GM19238 (cell line): ENCODE measurements around the gene MED9.

Experiments
- DNase-seq: peaks from one replicate; pipeline ENCODE4 v3.0.0; 2011; ENCODE audit warnings: low spot score; ENCODE audit not compliant: insufficient read length

Gene MED9

DNA sequence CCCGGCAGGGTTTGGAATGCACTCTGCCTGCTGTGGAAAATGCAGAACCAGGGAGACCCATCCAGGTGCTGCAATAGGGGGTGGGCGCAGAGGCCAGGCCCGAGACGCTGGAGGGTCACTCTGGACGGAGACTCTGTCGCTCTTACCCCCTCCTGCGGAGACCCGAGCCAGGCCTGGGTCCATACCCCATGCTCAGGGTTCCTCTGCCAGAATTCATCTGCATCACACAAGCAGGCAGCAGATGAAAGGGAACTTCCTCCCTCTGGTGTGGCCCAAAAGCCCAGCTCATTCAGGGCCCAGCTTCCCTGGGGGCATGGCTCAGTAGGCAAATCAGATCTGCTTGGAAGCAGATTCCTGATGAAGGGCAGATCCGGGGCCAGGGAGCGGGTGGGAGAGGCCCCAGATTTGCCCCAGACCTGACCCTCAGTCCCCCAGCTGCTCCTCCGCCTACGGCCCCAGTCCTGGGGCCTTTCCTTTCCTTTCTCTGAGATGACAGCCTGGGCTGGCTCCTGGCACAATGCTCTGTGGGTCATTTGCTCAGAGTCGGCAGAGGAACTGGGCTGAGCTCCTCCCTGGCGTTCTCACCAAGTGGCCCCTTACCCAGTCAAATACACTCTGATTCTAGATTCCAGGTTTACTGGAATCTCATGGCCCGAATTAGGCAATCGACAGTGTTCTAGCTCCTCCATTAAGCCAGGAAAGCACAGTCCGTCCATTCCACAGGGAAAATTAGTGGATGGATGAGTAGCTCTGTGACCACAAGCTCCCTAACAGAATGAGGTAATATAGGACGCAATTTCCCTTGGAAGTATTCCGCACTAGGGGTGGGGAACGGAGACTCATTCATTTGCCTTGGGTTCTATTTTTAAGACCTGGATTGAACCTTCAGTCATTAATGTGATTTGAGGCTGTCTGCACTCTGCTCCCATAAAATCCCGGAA is 38.5 kb downstream of the MED9 start:
- DNase-seq: no peak

DNA sequence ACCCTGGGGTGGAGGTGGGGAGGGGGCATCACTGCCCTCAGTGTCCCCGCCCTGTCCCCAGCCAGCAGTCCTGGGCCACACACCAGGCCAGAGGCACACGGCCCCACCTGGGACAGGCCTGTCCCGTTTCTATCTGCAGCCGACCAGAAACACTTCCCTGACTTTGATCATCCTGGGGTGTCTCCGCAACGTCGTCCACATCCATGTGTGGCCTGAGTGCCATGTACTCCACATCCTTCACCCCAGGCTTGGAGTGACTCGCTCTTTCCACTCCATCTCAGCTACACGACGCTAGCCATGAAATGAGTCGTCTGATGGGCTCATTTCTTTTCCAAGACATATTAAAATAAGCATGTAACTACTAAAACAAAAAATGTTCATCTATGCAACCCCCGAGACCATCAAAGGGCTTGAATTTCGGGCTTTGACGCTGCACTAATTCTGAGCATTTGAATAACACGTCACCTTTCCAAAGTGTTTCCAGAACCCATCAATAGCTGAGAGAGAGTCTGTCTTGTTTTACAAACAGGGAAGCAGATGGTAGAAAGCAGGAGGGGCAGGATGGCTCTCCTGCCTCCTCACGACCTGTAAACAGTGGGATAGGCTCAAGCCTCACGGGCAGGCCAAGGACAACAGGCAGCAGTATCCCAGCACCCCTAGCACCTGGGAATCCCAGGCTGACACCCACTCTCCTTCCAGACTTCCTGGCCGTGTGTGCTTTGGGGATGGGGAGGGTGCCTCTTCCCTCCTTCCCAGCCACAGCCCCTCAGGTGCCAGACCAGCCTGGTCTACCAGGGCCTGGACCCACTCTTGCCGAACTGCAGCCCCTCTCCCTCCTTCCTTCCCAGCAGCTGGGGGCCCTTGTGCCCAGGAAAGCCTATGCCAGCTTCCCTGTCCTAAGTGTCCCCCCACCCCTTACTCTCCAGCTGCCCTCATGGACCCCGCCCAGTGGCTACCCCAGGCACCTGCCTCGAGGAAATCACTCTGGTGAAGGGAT is 39.4 kb downstream of the MED9 start:
- no peak for DNase-seq

DNA sequence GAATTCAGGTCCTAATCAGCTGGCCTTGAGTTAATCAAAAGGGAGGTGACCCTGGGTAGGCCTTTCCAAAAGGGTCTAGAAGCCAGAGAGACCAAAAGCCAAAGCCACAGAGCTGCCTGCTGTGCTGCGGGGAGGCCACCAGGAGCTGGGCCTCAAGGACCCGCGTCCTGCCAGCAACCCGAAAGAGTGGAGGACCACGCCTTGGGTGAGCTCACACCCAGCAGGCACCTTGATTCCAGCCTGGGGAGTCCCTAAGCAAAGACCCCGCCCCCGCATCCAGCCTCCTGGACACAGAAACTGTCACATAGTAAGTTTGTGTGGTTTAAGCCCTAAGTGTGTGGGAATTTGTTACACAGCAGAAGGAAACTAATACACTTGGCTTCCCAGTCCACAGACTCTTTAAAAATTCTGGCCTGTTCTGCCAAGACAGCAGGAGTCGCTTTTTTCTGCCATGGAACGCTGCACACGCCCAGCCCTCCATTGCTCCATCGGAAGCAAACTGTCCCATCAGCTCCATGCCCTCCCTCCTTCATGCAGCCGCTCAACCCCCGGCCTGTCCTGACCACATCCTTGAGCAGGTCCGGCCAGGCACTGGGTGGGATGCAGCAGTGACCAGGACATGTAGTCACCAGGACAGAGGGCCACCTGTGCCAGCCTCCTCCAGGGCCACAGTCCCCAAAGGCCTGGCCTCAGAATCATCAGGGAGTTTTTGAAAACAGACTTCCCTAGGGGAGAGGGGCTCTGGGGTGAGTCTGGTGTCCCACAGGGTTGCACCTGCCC is 40.3 kb downstream of the MED9 start:
- no peak for DNase-seq

DNA sequence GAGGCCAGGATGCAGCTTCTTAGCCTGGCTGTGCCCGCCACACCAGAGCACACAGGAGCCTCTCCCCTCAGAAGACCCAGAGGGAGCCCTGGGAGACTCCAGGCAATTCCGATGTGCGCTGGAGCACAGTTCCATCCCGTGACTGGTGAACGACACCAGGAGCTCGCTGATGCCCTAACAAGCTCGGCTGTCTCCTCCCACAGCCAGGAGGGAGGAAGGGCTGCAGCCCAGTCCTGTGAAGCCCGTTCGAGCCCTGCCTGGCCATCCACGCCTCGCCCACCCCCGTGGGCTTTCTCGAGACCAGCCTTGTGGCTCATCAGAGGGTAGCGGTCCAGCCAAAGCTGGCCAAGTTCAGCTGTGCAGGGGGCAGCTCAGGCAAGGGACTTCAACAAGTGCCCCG is 41.2 kb downstream of the MED9 start:
- no peak for DNase-seq

GRCh38 chr17:17518951-17519350 is 42.2 kb downstream of the MED9 start:
- no peak for DNase-seq

DNA sequence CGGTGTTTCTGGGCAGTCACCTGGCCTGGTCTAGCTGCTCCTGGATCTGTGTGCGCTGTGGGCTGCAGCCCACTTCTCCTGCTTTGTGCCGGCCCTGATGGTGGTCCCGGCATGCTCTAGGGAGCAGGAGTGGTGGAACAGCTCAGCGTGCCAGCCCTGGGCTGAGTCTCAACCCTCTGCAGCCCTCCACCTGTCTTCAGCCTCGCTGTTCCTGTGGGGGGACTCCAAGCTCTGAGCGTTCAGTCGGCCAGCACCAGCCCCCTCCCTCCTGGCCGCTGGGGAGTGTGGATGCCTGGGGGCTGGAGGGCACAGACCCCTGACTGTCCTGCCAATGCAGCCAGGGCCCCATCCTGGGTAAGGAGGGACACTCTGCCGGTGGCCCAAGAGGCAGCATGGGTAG is 43.1 kb downstream of the MED9 start:
- DNase-seq: no peak

- DNase-seq: no peak
These were observed 43.9 kb downstream of the MED9 start for GRCh38 chr17:17520599-17521232.

DNA sequence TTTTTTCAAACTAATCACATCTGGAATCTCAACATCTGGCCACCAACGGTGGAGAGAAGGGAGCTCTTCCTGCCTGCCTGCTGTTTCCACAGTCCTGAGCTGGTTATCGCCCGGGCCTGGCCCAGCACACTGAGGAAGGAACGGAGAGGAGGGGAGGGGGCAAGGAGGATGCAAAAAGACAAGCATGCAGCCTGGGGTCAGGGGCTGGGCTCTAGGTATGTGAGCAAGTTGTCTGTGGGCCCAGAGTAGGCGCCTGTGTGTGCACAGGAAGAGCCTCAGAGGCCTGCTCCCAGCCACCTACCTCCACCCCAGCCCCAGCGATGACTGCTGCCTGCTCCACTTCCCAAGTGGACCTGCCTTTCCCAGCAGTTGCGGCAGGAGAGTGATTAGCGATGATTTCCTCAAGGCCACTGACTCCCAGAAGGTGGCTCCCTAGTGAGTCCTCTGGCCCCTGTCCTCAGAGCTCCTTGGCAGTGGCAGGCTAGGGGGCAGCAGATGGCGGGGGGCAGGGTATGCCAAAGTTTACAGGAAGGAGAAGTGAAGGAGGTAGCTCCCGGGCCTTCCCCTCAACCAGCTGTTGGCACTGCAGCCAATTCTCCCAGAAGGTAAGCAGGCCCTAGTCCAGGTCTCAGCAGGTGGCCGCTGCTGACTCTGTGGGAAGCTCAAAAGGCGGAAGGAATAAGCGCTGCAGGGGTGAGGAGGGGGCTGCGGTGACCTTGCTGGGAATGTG is 46.4 kb downstream of the MED9 start:
- no peak for DNase-seq

DNA sequence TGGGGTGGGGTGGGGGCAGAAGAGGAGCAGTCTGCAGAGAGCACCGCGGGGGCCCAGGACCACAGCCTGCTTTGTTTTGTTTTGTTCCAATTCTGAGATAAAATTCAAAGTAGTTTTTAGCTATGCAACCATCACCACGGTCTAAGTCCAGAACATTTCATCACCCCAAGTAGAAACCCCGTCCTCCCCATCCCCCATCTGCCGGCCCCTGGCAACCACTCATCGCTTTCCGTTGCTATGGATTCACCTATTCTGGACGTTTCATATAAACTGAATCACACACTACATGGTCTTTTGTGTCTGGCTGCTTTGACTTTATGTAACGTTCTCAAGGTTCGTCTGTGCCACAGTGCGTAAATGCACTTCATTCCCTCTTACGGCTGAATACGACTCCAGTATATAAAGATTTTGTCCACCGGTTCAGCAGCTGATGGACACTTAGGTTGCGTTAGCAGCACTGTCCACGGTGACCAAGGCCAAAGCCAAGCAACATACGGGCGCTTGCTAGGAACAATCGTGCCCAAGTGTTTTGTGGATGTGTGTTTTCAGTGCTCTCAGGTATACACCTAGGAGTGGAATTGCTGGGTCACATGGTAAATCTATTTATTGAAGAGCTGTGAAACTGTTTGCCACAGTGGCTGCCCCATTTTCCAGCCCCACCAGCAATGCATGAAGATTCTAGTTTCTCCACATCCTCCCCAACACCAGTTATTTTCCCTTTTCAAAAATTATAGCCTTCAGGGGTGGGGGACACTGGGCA is 47.1 kb downstream of the MED9 start:
- no peak for DNase-seq

DNA sequence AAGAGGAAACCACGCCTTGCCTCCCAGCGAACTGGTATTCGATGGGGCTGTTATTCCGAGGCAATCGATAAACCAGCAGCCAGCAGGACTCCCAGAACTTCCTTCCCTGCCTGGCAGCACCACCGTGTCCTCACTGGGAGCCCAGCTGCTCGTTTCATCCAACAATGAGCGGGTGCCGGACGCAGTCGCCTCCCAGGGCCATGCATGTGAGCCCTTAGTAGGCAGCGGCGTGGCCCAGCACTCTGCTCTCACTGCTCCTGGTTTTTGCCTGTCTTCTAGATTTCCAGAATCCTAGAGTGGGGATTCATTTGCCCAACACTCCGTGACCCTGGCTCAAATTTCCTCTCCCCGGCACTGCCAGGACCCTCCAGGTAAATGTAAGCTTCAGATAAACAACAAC is 48.5 kb downstream of the MED9 start:
- DNase-seq: no peak

DNA sequence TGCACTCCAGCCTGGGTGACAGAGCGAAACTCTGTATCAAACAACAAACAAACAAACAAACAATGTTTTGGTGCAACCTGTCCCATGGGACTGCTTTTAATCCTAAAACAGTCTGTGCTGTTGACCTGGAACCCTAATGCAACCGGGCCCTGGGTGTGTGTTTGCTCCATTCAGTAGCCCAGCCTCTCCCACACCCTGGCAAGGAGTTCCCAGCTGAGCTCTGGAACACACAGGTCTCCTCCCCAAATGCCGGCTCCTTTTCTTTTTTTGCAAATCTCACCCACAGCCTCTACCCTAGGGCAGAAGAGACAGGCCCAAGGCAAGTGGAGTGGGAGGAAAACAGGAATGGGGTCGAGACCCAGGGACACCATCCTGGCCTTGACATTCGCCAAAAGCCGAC is 49.2 kb downstream of the MED9 start:
- DNase-seq: no peak

- DNase-seq: no peak
These were observed 49.6 kb downstream of the MED9 start for GRCh38 chr17:17526369-17526768.

GRCh38 chr17:17527534-17527933 is 50.7 kb downstream of the MED9 start:
- DNase-seq: no peak

DNA sequence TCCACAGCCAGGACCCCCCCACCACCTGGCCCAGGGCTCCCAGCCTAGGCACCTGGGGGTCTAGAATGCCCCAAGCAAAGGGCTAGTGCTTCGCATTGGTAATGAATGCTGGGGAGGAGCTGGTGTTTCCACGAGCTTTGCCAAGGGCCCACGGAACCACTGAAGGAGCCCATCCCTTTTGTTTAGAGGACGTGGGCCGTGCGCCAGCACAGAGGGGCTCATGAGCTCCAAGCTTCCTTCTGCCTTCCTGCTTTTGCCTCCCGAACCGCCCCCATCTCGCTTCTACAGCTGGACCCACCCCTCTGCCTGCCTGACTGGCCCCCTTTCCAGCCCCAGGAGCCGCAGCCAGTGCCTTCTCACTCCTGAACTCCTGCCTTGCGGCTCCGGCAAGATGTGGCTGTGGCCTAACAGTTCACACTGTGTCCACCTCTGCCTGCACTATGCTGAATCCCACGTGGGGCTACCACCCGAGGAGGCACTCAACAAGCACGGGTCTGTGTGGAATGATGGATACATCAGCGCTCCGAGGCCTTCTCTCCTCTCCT is 51.2 kb downstream of the MED9 start:
- DNase-seq: no peak

DNA sequence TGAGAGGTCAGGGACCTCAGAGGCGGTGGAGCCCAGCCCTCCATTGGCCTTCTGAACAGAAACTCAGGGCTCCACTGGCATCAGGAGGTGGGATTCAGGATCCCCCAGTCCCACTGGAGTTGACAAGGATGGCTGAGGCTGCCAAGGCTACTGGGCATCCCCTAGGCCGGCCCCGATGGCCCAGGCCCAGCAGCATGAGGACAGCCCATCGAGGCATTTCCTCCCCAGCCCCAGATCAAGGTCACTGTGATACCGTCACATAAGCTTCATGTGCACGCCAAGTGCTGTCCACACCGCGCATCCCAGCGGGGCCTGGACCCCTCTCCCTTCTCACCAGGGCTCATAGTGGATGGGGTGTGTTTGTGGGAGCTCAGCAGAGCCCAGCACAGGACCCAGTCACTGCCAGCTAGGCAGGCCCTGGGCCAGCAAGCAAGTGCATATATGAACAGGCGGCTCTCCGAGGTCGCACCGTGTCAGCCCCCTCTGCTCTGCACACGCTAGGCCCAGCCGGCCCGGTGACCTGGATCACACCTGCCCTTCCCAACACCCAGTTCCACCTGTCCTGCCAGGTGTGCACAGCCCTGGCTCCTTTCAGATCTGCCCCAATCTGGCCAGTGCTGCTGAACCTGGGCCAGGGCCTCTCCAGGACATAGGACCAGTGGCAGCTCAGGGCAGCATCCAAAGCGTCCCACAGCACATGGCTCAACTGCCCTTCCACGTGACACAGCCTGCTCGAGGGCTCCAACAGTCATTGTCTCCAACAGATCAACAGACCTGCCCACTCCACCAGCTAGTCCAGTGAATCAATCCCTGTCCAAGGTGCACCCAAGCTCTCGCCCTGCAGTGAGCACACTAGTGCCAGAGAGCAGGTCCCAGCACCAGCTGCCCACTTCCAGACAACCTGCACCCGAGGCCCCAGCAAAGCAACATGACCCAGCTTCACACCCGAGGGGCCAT is 52.2 kb downstream of the MED9 start:
- DNase-seq: no peak

- no peak for DNase-seq
These were observed 54.4 kb downstream of the MED9 start for GRCh38 chr17:17531156-17531555.

GRCh38 chr17:17532991-17533390 is 56.2 kb downstream of the MED9 start:
- DNase-seq: no peak

- no peak for DNase-seq
These were observed 57.2 kb downstream of the MED9 start for GRCh38 chr17:17533901-17534441.
